Epithelial cell of esophagus (primary cell): ENCODE results near the gene CAT.

Source experiments
- DNase-seq: peaks from one replicate; pipeline ENCODE4 v3.0.0; 2010; ENCODE audit warnings: low read depth
- H3K4me3 ChIP-seq: 2 replicates; pipeline ENCODE4 v1.5.1; 2011; ENCODE audit warnings: mild to moderate bottlenecking, low read length, control low read depth
- TF ChIP-seq, protein P1 (sequence below): IDR thresholded peaks from 2 replicates; pipeline ENCODE4 v1.5.1; 2011; ENCODE audit warnings: low read depth, mild to moderate bottlenecking, low read length, control low read depth, inconsistent platforms; ENCODE audit not compliant: insufficient read depth; ENCODE audit errors: missing control alignments

Gene CAT

DNA sequence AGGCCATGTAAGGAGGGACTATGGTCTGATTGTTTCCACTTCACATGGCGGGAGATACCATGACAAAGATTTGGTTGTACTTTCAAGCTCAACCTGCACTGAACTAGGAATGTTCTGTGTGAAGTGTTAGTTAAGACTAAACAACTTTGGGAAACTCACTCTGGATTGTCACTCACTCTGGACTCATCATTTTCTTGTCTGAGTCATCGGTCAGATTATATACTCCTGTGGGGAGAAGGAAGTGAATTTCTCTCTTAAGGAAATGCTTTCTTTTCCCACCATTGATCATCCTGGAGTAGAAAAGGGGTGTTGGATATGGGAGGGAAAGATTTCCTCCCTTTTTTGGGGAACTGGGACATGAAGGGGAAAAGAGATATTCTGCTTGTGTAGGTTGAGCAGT, 26.9 kb upstream of the CAT start:
- no peak overlapping the region for H3K4me3 ChIP-seq
- DNase-seq, result peak; percentile 67
- TF ChIP-seq, protein P1, sequence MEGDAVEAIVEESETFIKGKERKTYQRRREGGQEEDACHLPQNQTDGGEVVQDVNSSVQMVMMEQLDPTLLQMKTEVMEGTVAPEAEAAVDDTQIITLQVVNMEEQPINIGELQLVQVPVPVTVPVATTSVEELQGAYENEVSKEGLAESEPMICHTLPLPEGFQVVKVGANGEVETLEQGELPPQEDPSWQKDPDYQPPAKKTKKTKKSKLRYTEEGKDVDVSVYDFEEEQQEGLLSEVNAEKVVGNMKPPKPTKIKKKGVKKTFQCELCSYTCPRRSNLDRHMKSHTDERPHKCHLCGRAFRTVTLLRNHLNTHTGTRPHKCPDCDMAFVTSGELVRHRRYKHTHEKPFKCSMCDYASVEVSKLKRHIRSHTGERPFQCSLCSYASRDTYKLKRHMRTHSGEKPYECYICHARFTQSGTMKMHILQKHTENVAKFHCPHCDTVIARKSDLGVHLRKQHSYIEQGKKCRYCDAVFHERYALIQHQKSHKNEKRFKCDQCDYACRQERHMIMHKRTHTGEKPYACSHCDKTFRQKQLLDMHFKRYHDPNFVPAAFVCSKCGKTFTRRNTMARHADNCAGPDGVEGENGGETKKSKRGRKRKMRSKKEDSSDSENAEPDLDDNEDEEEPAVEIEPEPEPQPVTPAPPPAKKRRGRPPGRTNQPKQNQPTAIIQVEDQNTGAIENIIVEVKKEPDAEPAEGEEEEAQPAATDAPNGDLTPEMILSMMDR, result no peak

DNA sequence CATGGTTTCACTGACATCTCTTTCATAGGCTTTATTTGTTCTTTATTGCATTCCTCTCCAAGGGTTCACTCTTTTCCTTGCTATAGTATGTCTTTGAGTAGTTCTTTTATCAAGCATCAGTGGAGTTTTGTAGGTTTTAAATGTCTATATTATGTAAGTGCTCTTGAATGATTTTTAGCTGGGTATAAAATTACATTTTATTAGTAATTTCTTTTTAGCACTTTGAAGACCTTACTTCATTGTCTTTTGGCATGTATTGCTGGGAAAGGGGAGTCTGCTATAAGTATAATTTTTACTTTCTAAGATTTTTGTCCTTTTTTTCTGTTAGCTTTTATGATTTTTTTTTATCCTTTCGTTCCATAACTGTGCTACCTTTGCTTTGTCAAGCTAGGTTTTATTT, 25.5 kb upstream of the CAT start:
- no peak overlapping the region for H3K4me3 ChIP-seq
- TF ChIP-seq, protein P1, result no peak
- DNase-seq, result no peak

DNA sequence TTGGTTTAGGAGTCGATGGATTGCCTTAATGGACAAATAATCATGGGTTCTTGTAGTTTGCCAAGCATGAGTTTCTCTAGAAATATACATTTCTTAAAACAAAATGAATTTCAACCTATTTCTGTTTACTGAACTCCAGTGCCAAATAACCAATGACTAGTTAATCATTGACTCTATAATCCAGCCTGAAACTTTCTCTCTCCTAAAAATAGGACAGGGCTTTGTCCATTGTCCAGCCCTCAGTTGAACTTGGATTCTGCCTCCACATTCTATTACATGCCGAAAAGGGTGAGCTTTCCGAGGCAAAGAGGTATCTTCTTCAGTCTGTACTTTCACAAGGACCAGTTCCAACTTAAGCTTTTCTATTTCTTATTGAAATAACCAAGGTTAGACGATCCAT, 23.2 kb upstream of the CAT start:
- TF ChIP-seq, protein P1, result no peak
- DNase-seq, result no peak
- no peak overlapping the region for H3K4me3 ChIP-seq

DNA sequence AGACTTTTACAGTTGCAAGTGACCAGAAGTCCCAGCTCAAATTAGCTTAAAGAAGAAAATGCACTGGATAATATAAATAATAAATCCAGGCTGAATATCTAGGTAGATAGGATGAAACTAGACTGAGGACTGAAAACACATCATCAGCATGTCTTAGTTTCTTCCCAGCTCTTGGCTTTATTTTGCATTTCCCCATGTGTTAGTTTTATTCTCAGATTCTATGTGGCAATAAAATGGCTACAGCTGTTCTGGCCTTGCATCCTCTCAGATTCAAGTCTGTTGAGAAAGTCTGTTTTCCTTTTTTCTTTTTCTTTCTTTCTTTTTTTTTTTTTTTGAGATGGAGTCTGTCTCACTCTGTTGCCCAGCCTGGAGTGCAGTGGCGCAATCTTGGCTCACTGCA, 22.6 kb upstream of the CAT start:
- TF ChIP-seq, protein P1, result no peak
- DNase-seq, result no peak
- H3K4me3 ChIP-seq, result no peak overlapping the region

DNA sequence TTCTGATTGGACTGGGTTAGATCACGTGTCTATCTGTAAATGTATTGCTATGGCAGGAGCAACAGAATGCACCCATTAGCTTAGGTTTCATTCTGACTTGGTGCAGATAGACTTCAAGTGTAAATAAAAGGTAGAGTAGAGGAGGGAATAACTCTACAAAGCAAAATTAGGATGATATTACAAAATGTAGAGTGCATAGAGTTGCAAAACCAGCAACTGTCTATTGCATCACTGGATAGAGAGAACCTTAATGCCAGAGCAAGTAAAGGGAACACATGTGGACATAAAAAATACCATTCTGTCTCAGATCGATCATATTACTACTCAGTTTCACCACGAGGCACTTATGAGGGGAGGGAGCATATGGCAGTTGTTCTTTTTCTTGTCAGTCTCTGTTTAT, 22.0 kb upstream of the CAT start:
- DNase-seq, result no peak
- no peak overlapping the region for H3K4me3 ChIP-seq
- TF ChIP-seq, protein P1, result no peak

DNA sequence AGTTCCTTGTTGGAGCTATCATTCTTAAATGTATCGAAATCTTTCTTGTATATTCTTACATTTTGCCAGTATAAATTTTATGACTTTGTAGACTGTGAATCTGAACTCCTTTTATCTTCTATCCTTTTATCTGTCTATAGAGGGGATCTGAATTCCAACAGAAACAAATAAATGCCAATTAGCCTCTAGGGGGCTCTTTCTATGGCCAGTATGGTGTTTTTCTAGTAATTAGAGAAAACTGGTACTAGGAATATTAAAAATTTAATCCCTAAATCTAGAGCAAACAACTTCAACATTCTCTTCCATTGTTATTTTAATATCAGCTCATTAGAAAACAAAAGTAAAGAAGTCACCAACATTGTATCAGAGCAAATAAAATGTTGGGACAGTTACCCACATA, 21.5 kb upstream of the CAT start:
- no peak overlapping the region for H3K4me3 ChIP-seq
- TF ChIP-seq, protein P1, result no peak
- no peak for DNase-seq

DNA sequence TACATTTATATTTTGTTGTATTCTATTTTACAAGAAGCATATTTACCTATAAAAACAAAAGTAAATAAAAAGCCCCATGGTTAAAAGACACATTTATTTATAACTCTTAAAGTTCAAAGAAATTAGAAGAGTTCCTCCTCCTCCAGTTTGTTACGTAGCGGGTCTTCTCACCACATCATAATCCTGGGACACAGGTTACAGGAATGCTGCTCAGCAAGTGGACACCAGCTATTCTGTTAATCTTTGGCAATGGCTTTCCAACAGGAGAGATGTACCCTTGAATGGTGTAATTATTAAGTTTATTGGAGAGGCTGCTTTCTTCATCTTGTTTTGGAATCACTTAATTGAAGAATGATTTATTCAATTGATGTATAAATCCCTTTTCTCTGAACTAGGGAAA, 19.6 kb upstream of the CAT start:
- H3K4me3 ChIP-seq, result no peak overlapping the region
- DNase-seq, result no peak

More for the DNA sequence above, 19.6 kb upstream of the CAT start:
- TF ChIP-seq, protein P1, result no peak
